Right cardiac atrium (tissue), 5 donors: ENCODE results near the gene VWC2. TPM values are rescaled to one million over a fixed set of nuclear protein-coding genes. Genes with fewer than 3 reads are reported as not detected.

Experiments
- ATAC-seq, 2 donors: fragments of 200-7000 bp; cut with Tn5 transposase; one replicate each; pipeline versions ENCODE4 v1.8.0 to v1.9.1; 2020; ENCODE audit warnings: moderate library complexity in 2 of 2, mild to moderate bottlenecking in 1 of 2
- DNase-seq, 3 donors: peaks; one replicate each; pipeline ENCODE4 v3.0.0-alpha.2; 2020
- H3K27ac ChIP-seq: one replicate; pipeline ENCODE4 v1.5.1; 2013; ENCODE audit warnings: mild to moderate bottlenecking, low read length, control low read depth, moderate library complexity
- H3K27me3 ChIP-seq: one replicate; pipeline ENCODE4 v1.6.1; 2013; ENCODE audit not compliant: control insufficient read depth, insufficient read depth
- H3K4me1 ChIP-seq: one replicate; pipeline ENCODE4 v1.6.1; 2013; ENCODE audit warnings: low read length; ENCODE audit not compliant: control insufficient read depth, insufficient read depth
- H3K4me3 ChIP-seq: one replicate; pipeline ENCODE4 v1.5.1; 2013; ENCODE audit warnings: low read length, control low read depth
- H3K9me3 ChIP-seq: one replicate; pipeline ENCODE4 v1.6.1; 2013; ENCODE audit warnings: low read length; ENCODE audit not compliant: control insufficient read depth
- WGBS: extraction: QIAGEN DNeasy Blood & Tissue Kit; methylation state at CpG from one replicate; pipeline ENCODE4 v1.1.7; 2013; 5-methylcytosine and 5-hydroxymethylcytosine counted together
- intact Hi-C, 4 donors: fragments of 100-400 bp; cut with DNase I; formaldehyde crosslinking; loops; one replicate each; pipeline versions ENCODE4 v1.11.0 to v1.14.0; 2022 to 2023
- polyA plus RNA-seq: library from polyadenylated mRNA; stranded (reverse); fragments of 200-250 nt; gene quantifications from one replicate; pipeline ENCODE4 v1.2.3, GENCODE V29; 2013
- total RNA-seq, 4 donors: library from RNA; stranded (reverse); fragmentation: NEBNext Ultra II Directional; extraction: Animal tissue kit (Norgen Biotek cat#: 25700); gene quantifications; one replicate each; pipeline ENCODE4 v1.2.1, GENCODE V29; 2021
- donor health status: healthy with polysubstance abuse.
- donor health status: DM: no; HTN: yes; CAD: no.
- donor health status: DM: no; HTN: no; CAD: no.
- donor health status: DM: no; HTN: yes; CAD: no; lungs with severe emphysema.
- donor health status: DM: yes; HTN: yes; CAD: no.

Gene VWC2
- total and polyA plus RNA-seq, 5 donors: 3.6 to 11.9 (median 9.8) TPM

DNA sequence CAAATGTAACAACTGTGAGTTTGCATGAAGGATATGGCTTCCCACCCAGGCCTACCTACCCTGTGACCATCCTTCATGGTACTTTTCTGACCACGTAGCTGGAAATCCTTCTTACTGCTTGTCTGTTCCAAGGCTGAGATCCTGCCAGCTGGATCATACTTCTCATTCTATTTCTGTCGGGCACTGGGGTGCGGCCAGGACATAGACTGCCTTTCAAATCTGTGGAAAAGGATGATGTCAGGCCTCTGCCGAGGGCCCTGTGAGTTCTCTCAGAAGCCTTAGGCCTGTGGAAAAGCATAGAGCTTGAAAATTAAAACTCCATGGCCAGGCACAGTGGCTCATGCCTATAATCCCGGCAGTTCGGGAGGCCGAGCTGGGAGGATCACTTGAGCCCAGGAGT is 10.0 kb downstream of the VWC2 start:
- WGBS: 51% methylated on average over 7 of the region's 7 CpGs
- peaks cover 5% of the 10 kb centered on the region for H3K4me1 ChIP-seq
- DNase-seq (peak; percentile 61 to 82 (median 79)), ATAC-seq (peak; percentile 90 to 92)
- H3K9me3 ChIP-seq: no peaks in the 10 kb centered on the region
- no peaks in the 10 kb centered on the region for H3K27me3 ChIP-seq
- intact Hi-C loops: no loop called here
- H3K27ac ChIP-seq: peak overlapping the region; percentile 57
- H3K4me3 ChIP-seq: no peak overlapping the region

DNA sequence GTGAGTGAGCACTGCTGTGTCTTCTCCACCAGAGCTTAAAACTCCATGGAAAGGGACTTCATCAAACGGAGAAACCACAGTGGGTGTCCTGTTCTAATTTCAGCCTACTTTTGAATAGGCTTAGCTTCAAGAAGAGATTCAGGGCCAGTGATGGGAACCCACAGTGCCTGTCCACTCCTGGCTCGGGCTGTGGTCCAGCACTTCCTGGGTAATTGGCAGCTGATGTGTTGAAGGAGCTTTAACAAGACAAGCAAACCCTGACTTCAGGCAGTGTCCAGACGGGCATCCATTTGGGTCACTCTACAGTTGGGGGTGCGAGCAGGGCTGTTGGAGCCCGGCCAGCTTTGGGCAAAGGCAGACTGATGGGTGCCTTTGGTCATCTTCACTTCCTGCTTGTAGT is 14.5 kb downstream of the VWC2 start:
- ATAC-seq (peak; percentile 9 to 33), DNase-seq (peak in 2 of 3 donors; percentile 57 to 72)
- peaks cover 5% of the 10 kb centered on the region for H3K4me1 ChIP-seq
- no peaks in the 10 kb centered on the region for H3K27me3 ChIP-seq
- WGBS: 67% methylated on average over 5 of the region's 5 CpGs
- no peaks in the 10 kb centered on the region for H3K9me3 ChIP-seq
- no peak overlapping the region for H3K27ac ChIP-seq
- intact Hi-C loops: no loop called here
- no peak overlapping the region for H3K4me3 ChIP-seq

DNA sequence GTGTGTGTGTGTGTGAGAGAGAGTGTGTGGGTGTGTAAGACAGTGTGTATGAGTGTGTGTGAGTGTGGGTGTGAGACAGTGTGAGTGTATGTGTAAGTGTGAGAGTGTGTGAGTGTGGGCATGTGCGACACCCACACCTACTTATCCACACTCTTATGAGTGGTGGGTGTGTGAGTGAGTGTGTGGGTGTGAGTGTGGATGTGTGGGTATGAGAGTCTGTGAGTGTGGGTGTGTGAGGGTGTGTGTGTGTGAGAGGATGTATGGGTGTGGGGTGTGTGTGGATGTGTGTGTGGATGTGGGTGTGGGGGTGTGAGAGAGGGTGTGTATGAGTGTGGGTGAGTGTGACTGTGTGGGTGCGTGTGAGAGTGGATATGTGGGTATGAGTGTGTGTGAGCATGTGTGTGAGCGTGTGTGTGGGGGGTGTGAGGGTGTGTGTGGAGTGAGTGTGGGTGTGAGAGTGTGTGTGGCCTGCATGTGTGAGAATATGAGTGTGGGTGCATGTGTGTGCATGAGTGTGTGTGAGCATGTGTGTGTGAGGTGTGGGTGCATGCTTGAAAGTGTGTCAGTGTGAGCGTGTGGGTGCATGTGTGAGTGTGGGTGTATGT is 15.1 kb downstream of the VWC2 start:
- Histone ChIP-seq H3K4me3 (no peak overlapping the region), H3K27me3 (no peaks in the 10 kb centered on the region), H3K4me1 (peaks cover 5% of the 10 kb centered on the region), H3K27ac (no peak overlapping the region), H3K9me3 (no peaks in the 10 kb centered on the region)
- intact Hi-C loops: no loop called here
- peak in 1 of 2 donors; percentile 13 for ATAC-seq
- 95% methylated on average over 4 of the region's 4 CpGs for WGBS
- no peak for DNase-seq

DNA sequence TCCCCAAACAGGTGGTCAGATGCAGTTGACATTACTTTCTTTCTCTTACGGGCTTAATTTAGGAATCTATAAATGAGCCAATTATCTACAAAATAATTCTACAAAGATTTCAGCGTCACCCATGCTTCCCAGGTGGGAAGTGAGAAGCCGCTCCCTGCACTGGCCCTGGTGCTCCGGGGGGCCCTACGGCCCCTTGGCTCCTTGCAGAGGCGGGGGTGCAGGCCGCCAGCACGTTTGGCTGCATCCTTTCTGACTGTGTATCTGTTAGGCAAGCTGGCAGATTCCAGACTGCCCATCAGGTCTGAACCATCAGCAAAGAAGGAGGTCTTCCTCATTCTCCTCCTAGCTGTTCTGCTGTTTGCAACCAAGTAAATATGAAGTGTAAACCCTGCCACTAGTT is 16.3 kb downstream of the VWC2 start:
- Histone ChIP-seq H3K4me3 (no peak overlapping the region), H3K27me3 (no peaks in the 10 kb centered on the region), H3K9me3 (no peaks in the 10 kb centered on the region), H3K4me1 (peaks cover 5% of the 10 kb centered on the region), H3K27ac (no peak overlapping the region)
- intact Hi-C loops: loop anchor here in 2 of 4 donors (5.0 to 10.0 kb wide), 2 partner anchors 305 to 307 kb away; no protein-coding TSS in a partner anchor
- ATAC-seq (no peak), DNase-seq (no peak)
- 82% methylated on average over 8 of the region's 8 CpGs for WGBS

DNA sequence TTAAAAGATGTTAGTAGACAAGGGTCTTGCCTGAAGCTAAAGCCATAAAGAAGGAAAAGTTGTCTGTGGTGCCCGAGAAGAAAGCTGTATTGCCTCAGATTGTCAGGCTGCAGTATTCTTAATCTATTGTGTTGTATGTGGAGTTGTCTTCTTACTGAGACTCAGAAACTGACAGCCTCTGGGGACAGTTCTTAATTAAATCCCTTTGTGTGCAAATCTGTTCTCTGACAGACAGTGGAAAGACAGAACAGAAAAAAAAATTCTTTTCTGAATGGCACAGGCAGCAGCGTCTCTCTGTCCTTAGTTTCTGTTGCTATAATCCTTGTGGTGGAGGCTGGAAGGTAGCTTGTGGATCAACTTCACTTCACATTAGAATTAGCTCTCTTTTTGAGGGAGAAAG is 16.8 kb downstream of the VWC2 start:
- H3K9me3 ChIP-seq: no peaks in the 10 kb centered on the region
- 53% methylated on average over 2 of the region's 2 CpGs for WGBS

DNA sequence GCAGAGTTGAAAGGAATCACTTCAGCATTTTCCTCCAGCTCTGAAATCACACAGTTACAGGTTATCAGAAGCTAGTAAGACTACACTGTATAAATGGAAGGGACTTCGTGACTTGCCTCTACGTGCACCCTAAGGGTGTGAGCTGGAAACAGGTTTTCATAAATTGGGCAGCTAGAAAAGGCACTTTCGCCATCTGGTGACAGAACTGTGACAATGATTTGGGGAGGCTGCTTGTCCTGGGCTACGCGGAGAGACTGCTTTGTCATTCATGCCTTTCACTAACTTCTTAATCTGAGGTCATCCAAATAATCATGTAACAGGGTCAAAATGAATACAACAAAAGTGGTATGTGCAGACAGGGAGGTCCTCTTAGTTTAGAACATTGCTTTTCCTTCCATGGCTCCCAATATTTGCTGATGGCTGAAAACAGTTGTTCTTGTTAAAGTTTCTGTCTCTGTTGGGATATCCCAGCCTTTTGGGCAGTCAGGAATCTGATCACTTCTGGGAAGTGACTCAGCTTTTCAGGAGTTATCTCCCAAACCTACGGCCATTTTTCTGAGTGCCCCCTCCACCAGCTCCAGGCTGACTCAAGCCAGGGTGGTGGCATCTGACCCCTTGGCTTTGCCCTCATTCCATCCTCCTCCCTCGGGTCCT is 17.8 kb downstream of the VWC2 start:
- H3K4me3 ChIP-seq: no peak overlapping the region
- 14% methylated on average over 7 of the region's 7 CpGs for WGBS
- intact Hi-C loops: loop anchor here in 2 of 4 donors (5.0 to 10.0 kb wide), 2 partner anchors 306 to 309 kb away; no protein-coding TSS in a partner anchor
- ATAC-seq (peak; percentile 70 to 80), DNase-seq (no peak)
- H3K27ac ChIP-seq: no peak overlapping the region
- no peaks in the 10 kb centered on the region for H3K27me3 ChIP-seq
- no peaks in the 10 kb centered on the region for H3K9me3 ChIP-seq
- H3K4me1 ChIP-seq: peaks cover 5% of the 10 kb centered on the region

More for the DNA sequence above, 16.8 kb downstream of the VWC2 start:
- Histone ChIP-seq H3K27ac (no peak overlapping the region), H3K4me1 (peaks cover 5% of the 10 kb centered on the region), H3K27me3 (no peaks in the 10 kb centered on the region), H3K4me3 (no peak overlapping the region)
- no peak for DNase-seq
- intact Hi-C loops: loop anchor here in 2 of 4 donors (5.0 to 10.0 kb wide), 2 partner anchors 305 to 308 kb away; no protein-coding TSS in a partner anchor
- ATAC-seq: no peak

DNA sequence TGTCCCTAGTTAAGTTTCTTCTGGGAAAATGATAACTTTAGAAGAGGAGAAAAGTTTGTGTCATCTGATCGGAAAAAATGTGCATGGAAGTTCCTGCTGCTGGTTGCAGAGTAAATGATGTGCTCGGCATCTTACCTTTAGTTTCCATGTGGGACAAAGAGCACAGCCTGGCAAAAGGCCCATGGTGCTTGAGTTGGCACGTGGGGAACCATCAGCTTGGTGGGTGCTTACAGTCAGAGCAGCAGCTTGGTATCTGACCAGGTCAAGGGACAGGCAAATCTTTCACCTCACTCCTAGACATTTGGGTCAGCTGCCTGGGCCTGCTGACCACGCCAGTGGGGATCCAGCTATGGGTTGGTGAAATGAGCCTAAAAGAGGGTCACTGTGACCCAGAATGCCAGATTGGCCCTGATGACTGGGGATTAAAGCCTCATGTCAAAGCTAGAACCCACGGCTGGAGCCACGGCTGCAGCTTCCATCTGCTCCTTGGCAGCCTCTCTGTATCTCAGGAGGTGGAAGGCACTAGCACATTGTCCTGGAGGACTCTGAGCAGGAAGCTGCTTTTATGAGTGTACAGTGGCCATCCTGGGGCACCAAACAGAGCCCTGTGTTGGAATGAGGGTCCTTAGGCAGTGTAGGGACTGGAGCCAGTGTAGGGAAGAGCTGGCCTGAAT is 24.7 kb downstream of the VWC2 start:
- no peak overlapping the region for H3K27ac ChIP-seq
- intact Hi-C loops: loop anchor here in 1 of 4 donors (10.0 kb wide), 1 partner anchor 313 kb away; no protein-coding TSS in a partner anchor
- ATAC-seq (peak in 1 of 2 donors; percentile 39), DNase-seq (no peak)
- H3K9me3 ChIP-seq: no peaks in the 10 kb centered on the region
- H3K27me3 ChIP-seq: no peaks in the 10 kb centered on the region
- no peak overlapping the region for H3K4me3 ChIP-seq
- WGBS: 76% methylated on average over 6 of the region's 6 CpGs
- H3K4me1 ChIP-seq: peaks cover 5% of the 10 kb centered on the region

DNA sequence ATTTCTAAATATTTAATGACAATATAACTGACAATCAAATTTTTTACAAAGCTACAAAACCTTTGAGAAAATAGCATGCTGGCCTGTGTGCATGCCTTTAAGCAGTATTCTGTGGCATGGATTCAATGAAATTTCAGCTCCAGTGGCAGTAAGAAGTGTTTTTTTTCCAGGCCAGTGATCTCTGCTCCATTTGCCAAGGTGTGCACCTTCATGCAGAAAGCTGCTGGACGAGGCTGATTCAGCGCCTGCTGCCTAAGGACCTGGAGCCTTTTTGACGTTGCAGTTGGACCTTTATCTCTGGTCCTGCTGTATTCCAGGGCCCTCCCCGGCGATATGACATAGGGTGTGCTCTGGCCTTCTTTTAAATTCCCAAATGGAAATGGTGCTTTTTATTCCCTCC is 26.6 kb downstream of the VWC2 start:
- ATAC-seq (no peak), DNase-seq (no peak)
- WGBS: 75% methylated on average over 5 of the region's 5 CpGs
- Histone ChIP-seq H3K9me3 (no peaks in the 10 kb centered on the region), H3K27ac (no peak overlapping the region), H3K27me3 (no peaks in the 10 kb centered on the region), H3K4me3 (no peak overlapping the region), H3K4me1 (peaks cover 9% of the 10 kb centered on the region)
- intact Hi-C loops: no loop called here

DNA sequence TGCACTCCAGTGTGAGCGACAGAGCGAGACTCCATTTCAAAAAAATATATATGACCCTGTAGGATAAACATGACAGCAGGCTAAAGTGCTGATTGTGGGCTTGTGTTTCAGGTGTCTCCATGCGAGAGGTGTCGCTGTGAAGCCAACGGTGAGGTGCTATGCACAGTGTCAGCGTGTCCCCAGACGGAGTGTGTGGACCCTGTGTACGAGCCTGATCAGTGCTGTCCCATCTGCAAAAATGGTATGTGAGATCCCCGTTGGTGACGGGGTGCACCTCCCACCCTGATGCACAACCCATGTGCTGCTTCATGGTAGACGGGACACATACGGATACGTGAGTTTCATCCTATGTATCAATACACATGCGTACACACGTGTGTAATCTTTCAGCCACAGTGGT is 29.2 kb downstream of the VWC2 start:
- no peaks in the 10 kb centered on the region for H3K9me3 ChIP-seq
- 93% methylated on average over 15 of the region's 15 CpGs for WGBS
- intact Hi-C loops: no loop called here
- no peaks in the 10 kb centered on the region for H3K27me3 ChIP-seq
- peak in 1 of 2 donors; percentile 29 for ATAC-seq
- no peak overlapping the region for H3K4me3 ChIP-seq
- peaks cover 9% of the 10 kb centered on the region for H3K4me1 ChIP-seq
- DNase-seq: no peak
- no peak overlapping the region for H3K27ac ChIP-seq

DNA sequence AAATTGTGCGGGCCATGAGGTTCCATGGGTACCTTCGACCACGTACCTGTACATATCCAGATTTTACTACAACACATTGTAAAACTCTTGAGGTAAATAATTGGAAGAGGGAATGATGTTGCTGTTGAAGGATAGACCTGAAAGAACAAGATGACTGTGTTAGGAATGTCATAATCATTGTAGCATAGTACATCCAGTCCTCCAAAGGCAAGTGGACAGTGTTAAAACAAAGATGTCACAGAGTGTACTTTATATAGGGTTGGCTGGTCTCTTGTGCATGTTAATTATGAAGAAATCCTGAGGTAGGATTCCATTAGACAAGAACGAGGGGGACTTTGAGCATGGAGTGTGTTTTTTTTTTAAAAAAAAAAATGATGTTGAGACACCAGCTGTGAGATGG is 30.4 kb downstream of the VWC2 start:
- no peak for DNase-seq
- Histone ChIP-seq H3K4me1 (peaks cover 4% of the 10 kb centered on the region), H3K27ac (no peak overlapping the region), H3K27me3 (no peaks in the 10 kb centered on the region), H3K9me3 (no peaks in the 10 kb centered on the region), H3K4me3 (no peak overlapping the region)
- 89% methylated on average over 4 of the region's 4 CpGs for WGBS
- peak in 1 of 2 donors; percentile 60 for ATAC-seq
- intact Hi-C loops: no loop called here

DNA sequence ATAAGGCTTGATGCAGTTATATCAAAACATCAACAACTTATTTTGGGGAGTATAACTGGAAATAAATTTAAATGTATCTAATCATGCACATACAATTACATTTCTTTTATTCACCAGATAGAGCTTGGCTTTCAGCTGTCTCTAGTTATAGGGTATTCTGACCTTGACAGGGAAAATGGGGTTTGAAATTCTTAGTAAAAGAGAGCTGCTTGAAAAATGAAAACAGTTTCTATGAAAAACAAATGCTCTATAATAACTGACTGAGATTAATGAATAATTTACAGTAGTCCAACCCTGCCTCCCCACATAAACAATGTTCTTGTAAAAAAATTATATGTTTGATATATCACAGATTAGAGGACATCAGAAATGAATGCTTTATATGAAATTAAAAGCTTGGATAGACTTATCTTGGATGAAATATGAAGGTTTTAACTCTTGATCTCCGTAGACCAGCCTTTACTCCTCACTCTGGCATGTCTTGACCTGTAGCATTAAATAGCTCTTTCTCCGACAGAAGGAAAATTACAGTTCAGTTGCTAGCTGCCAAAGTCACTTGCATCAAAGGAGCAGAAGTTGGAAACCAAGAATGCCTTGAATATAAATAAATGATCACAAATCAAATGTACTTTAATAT is 32.1 kb downstream of the VWC2 start:
- Histone ChIP-seq H3K4me3 (no peak overlapping the region), H3K27me3 (no peaks in the 10 kb centered on the region), H3K9me3 (no peaks in the 10 kb centered on the region), H3K27ac (no peak overlapping the region), H3K4me1 (peaks cover 4% of the 10 kb centered on the region)
- DNase-seq: no peak
- no peak for ATAC-seq
- 74% methylated on average over 2 of the region's 2 CpGs for WGBS
- intact Hi-C loops: no loop called here
